ENCODE results near the gene USP3. TPM values are rescaled to one million over a fixed set of nuclear protein-coding genes. Genes with fewer than 3 reads are reported as not detected.

The USP3 gene
- total and polyA plus RNA-seq, 2 of the 13 experiments (the other 11 are each of a cell fraction or from before 2014, with no cell fraction given), result 14.3 to 61.2 TPM

DNA sequence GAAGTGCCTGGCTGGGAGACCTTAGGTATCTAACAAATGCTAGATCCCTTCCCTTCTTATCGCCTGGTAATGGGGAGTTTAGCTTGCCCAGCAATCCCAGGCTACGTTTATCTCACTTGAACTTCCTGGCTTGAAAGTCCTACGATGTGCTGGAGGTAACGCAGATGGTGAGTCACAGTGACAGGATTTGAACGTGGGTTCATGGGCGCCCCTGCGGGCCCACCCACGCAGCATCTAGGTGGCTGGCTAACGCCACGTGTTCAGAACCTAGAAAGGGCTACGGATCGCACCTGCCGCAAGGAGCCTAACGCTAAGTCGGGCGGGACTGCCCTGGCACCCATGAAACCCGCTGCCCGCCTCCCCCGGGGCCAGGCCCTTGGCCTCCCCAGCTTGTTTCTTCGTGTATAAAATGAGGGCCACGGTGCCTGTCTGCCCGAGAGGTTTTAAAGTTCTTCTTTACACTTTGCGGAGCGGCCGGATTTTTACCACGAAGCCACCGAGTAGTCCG, 600 bp upstream of the USP3 start (continued):
- TF ChIP-seq, protein P1, sequence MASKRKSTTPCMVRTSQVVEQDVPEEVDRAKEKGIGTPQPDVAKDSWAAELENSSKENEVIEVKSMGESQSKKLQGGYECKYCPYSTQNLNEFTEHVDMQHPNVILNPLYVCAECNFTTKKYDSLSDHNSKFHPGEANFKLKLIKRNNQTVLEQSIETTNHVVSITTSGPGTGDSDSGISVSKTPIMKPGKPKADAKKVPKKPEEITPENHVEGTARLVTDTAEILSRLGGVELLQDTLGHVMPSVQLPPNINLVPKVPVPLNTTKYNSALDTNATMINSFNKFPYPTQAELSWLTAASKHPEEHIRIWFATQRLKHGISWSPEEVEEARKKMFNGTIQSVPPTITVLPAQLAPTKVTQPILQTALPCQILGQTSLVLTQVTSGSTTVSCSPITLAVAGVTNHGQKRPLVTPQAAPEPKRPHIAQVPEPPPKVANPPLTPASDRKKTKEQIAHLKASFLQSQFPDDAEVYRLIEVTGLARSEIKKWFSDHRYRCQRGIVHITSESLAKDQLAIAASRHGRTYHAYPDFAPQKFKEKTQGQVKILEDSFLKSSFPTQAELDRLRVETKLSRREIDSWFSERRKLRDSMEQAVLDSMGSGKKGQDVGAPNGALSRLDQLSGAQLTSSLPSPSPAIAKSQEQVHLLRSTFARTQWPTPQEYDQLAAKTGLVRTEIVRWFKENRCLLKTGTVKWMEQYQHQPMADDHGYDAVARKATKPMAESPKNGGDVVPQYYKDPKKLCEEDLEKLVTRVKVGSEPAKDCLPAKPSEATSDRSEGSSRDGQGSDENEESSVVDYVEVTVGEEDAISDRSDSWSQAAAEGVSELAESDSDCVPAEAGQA (IDR thresholded peaks at IDR 0.05; ENCODE audit: low read depth), result no peak
- TF ChIP-seq, protein P1 (CRISPR knock-in tag; IDR thresholded peaks at IDR 0.05; ENCODE audit: borderline replicate concordance), result no peak
- no peak for TF ChIP-seq ZSCAN22 (CRISPR knock-in tag; IDR thresholded peaks at IDR 0.05)
- TF ChIP-seq TOPORS (CRISPR knock-in tag; IDR thresholded peaks at IDR 0.05), result no peak; the same call in 1 of the 2 replicates
- TF ChIP-seq ZNF7 (CRISPR knock-in tag; IDR thresholded peaks at IDR 0.05), result no peak
- no peak for TF ChIP-seq ZNF629 (CRISPR knock-in tag; conservative IDR thresholded peaks at IDR 0.05)
- TF ChIP-seq MTF1 (CRISPR knock-in tag; IDR thresholded peaks at IDR 0.05), result no peak
- no peak for TF ChIP-seq MED13 (CRISPR knock-in tag; IDR thresholded peaks at IDR 0.05)
- TF ChIP-seq, protein P2, sequence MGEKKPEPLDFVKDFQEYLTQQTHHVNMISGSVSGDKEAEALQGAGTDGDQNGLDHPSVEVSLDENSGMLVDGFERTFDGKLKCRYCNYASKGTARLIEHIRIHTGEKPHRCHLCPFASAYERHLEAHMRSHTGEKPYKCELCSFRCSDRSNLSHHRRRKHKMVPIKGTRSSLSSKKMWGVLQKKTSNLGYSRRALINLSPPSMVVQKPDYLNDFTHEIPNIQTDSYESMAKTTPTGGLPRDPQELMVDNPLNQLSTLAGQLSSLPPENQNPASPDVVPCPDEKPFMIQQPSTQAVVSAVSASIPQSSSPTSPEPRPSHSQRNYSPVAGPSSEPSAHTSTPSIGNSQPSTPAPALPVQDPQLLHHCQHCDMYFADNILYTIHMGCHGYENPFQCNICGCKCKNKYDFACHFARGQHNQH (CRISPR knock-in tag; IDR thresholded peaks at IDR 0.05), result no peak
- no peak for TF ChIP-seq ZNF44 (CRISPR knock-in tag; IDR thresholded peaks at IDR 0.05)
- no peak for TF ChIP-seq ZNF292 (CRISPR knock-in tag; IDR thresholded peaks at IDR 0.05; ENCODE audit: borderline replicate concordance, low read depth)
- TF ChIP-seq, protein P3, sequence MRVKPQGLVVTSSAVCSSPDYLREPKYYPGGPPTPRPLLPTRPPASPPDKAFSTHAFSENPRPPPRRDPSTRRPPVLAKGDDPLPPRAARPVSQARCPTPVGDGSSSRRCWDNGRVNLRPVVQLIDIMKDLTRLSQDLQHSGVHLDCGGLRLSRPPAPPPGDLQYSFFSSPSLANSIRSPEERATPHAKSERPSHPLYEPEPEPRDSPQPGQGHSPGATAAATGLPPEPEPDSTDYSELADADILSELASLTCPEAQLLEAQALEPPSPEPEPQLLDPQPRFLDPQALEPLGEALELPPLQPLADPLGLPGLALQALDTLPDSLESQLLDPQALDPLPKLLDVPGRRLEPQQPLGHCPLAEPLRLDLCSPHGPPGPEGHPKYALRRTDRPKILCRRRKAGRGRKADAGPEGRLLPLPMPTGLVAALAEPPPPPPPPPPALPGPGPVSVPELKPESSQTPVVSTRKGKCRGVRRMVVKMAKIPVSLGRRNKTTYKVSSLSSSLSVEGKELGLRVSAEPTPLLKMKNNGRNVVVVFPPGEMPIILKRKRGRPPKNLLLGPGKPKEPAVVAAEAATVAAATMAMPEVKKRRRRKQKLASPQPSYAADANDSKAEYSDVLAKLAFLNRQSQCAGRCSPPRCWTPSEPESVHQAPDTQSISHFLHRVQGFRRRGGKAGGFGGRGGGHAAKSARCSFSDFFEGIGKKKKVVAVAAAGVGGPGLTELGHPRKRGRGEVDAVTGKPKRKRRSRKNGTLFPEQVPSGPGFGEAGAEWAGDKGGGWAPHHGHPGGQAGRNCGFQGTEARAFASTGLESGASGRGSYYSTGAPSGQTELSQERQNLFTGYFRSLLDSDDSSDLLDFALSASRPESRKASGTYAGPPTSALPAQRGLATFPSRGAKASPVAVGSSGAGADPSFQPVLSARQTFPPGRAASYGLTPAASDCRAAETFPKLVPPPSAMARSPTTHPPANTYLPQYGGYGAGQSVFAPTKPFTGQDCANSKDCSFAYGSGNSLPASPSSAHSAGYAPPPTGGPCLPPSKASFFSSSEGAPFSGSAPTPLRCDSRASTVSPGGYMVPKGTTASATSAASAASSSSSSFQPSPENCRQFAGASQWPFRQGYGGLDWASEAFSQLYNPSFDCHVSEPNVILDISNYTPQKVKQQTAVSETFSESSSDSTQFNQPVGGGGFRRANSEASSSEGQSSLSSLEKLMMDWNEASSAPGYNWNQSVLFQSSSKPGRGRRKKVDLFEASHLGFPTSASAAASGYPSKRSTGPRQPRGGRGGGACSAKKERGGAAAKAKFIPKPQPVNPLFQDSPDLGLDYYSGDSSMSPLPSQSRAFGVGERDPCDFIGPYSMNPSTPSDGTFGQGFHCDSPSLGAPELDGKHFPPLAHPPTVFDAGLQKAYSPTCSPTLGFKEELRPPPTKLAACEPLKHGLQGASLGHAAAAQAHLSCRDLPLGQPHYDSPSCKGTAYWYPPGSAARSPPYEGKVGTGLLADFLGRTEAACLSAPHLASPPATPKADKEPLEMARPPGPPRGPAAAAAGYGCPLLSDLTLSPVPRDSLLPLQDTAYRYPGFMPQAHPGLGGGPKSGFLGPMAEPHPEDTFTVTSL (CRISPR knock-in tag; IDR thresholded peaks at IDR 0.05; ENCODE audit: borderline replicate concordance), result peak; percentile 30; the same call in 1 of the 2 replicates
- TF ChIP-seq JUND (CRISPR knock-in tag; IDR thresholded peaks at IDR 0.05), result no peak
- no peak for TF ChIP-seq MYNN (CRISPR knock-in tag; IDR thresholded peaks at IDR 0.05; ENCODE audit: low read depth)
- TF ChIP-seq RNF2 (conservative IDR thresholded peaks at IDR 0.05; ENCODE audit: low read depth), result peak; percentile 31; the same call in 1 of the 2 replicates
- TF ChIP-seq ZZZ3 (CRISPR knock-in tag; IDR thresholded peaks at IDR 0.05; ENCODE audit: borderline replicate concordance), result no peak
- no peak for TF ChIP-seq KMT2A (CRISPR knock-in tag; IDR thresholded peaks at IDR 0.05)
- TF ChIP-seq ETV5 (CRISPR knock-in tag; IDR thresholded peaks at IDR 0.05; ENCODE audit: borderline replicate concordance), result no peak
- TF ChIP-seq ZNF773 (CRISPR knock-in tag; IDR thresholded peaks at IDR 0.05; ENCODE audit: borderline replicate concordance), result no peak

Data from HepG2 (cell line).